ENCODE measurements around the gene MSMO1.

- TF ChIP-seq SUZ12 (IDR thresholded peaks at IDR 0.05; ENCODE audit: extremely low read depth, insufficient read depth, insufficient read length) (no peak), YY1 (IDR thresholded peaks at IDR 0.05; ENCODE audit: insufficient read depth, insufficient read length) (no peak)
These were observed 57.7 kb downstream of the MSMO1 start for GRCh38 chr4:165385126-165385525.
